Right atrium auricular region (tissue), 2 donors: ENCODE measurements around the gene TPBGL. TPM values are rescaled to one million over a fixed set of nuclear protein-coding genes. Genes with fewer than 3 reads are reported as not detected.

Source experiments
- DNase-seq: peaks from one replicate; pipeline ENCODE4 v3.0.0-alpha.2; 2019; ENCODE audit warnings: low spot score
- H3K27ac ChIP-seq, 2 donors: fragments of 200-600 bp; sonication (generic); 1 replicate in 1 of 2; 2 replicates in 1 of 2; pipeline ENCODE4 v1.5.1; 2016 to 2019
- H3K27me3 ChIP-seq, 2 donors: fragments of 200-600 bp; sonication (generic); one replicate each; pipeline versions ENCODE4 v1.5.1 to v1.6.0; 2017 to 2019
- H3K36me3 ChIP-seq: fragments of 200-600 bp; sonication (generic); one replicate; pipeline ENCODE4 v1.5.1; 2016
- H3K4me1 ChIP-seq, 2 donors: fragments of 200-600 bp; sonication (generic); one replicate each; pipeline versions ENCODE4 v1.5.1 to v1.6.0; 2017 to 2019
- H3K4me3 ChIP-seq, 2 donors: fragments of 200-600 bp; sonication (generic); 1 replicate in 1 of 2; 2 replicates in 1 of 2; pipeline ENCODE4 v1.5.1; 2017 to 2019; ENCODE audit warnings: mild to moderate bottlenecking in 1 of 2, moderate library complexity in 1 of 2
- H3K9me3 ChIP-seq, 2 donors: fragments of 200-600 bp; sonication (generic); one replicate each; pipeline ENCODE4 v1.5.1; 2019
- CTCF ChIP-seq, 2 donors: fragments of 200-600 bp; sonication (generic); IDR thresholded peaks; one replicate each; pipeline ENCODE4 v1.5.1; 2019; ENCODE audit warnings: antibody characterized with exemption in 2 of 2
- total RNA-seq, 2 donors: library from RNA; depleted of rRNA; stranded (reverse); fragments of >200 nt; gene quantifications; one replicate each; pipeline ENCODE4 v1.1.0, GENCODE V29; 2016

TPBGL gene
- total RNA-seq, 2 donors from 2014 or later: 0.12 to 0.15 TPM

- H3K36me3 ChIP-seq: no peaks in the 10 kb centered on the region
- no peaks in the 10 kb centered on the region for H3K27me3 ChIP-seq
- no peak overlapping the region for H3K4me3 ChIP-seq
- H3K4me1 ChIP-seq: peaks cover 0 to 3% of the 10 kb centered on the region in 2 donors
- DNase-seq: no peak
- TF ChIP-seq CTCF (IDR thresholded peaks at IDR 0.05): no peak
- H3K27ac ChIP-seq: no peak overlapping the region
- peaks cover 0 to 14% of the 10 kb centered on the region in 2 donors for H3K9me3 ChIP-seq
These were observed 9.1 kb downstream of the TPBGL start for GRCh38 chr11:75249704-75250103.

DNA sequence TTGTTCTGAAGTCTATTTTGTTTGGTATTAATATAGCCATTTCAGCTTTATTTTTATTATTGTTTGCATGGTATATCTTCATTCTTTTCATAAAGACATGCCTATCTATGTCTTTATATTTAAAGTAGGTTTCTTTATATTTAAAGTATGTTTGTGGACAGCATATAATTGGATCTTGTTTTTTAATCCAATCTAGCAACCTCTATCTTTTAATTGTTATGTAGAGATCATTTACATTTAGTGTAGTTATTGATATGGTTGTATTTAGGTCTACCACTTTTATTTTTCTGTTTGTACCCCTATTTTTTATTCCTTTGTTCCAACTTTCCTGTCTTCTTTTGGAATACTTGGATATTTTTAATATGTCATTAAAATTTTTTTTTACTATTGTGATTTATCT, 13.8 kb downstream of the TPBGL start:
- peaks cover 0 to 14% of the 10 kb centered on the region in 2 donors for H3K9me3 ChIP-seq
- DNase-seq: no peak
- no peaks in the 10 kb centered on the region for H3K36me3 ChIP-seq
- H3K27me3 ChIP-seq: no peaks in the 10 kb centered on the region
- H3K4me1 ChIP-seq: no peaks in the 10 kb centered on the region
- TF ChIP-seq CTCF (IDR thresholded peaks at IDR 0.05): no peak
- H3K4me3 ChIP-seq: no peak overlapping the region
- H3K27ac ChIP-seq: no peak overlapping the region

GRCh38 chr11:75260396-75261170, 20.0 kb downstream of the TPBGL start:
- Histone ChIP-seq H3K9me3 (no peaks in the 10 kb centered on the region), H3K27ac (no peak overlapping the region), H3K4me1 (peaks cover 0 to 16% of the 10 kb centered on the region in 2 donors), H3K36me3 (no peaks in the 10 kb centered on the region), H3K4me3 (no peak overlapping the region), H3K27me3 (no peaks in the 10 kb centered on the region)
- no peak for TF ChIP-seq CTCF (IDR thresholded peaks at IDR 0.05)
- DNase-seq: no peak

DNA sequence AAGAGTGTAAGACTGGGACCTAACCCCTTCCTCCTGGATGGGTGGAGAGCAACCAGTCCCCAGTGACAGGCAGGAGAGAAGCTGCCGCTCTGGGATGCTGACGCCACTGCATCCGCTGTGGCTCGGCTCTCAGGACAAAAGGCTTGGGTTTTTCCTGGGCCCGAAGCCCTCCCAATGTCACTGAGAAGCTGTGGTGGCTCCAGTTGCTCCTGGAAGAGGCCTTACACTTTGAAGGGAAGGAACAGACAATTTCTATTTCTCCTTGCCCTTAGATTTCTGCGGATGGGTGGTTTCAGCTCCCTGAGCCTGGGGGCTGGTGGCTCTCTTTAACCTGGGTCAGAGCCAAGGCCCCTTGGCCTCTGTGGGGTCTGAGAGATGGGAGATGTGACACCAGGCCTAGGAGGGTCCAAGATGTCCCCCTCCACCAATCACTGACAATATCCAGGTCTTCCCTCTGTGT, 21.4 kb downstream of the TPBGL start:
- TF ChIP-seq CTCF (IDR thresholded peaks at IDR 0.05): no peak
- Histone ChIP-seq H3K4me3 (no peak overlapping the region), H3K4me1 (peaks cover 0 to 16% of the 10 kb centered on the region in 2 donors), H3K27ac (no peak overlapping the region), H3K27me3 (no peaks in the 10 kb centered on the region), H3K9me3 (no peaks in the 10 kb centered on the region), H3K36me3 (peaks cover 5% of the 10 kb centered on the region)
- DNase-seq: no peak

DNA sequence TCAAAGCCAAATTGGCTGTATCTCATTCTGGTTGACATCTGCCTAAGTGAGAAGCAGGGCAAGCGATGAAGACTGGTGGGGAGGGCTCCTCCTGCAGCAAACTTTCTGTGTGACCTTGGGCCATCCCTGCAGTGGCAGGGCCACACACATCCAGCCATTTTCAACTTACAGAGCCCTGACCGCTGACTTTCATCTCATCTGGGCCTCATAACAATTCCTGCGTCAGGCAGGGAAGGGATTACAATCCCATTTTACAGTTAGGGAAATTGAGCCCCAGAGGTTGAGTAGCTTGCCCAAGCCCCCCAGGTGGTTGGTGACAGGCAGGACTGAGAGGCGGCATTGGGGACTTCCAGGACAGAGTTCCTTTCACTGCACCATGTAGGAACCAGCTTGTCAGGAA, 21.9 kb downstream of the TPBGL start:
- DNase-seq: no peak

More for the DNA sequence above, 21.9 kb downstream of the TPBGL start:
- Histone ChIP-seq H3K36me3 (peaks cover 5% of the 10 kb centered on the region), H3K4me3 (no peak overlapping the region), H3K4me1 (peaks cover 0 to 16% of the 10 kb centered on the region in 2 donors), H3K27me3 (no peaks in the 10 kb centered on the region), H3K9me3 (no peaks in the 10 kb centered on the region), H3K27ac (no peak overlapping the region)
- no peak for TF ChIP-seq CTCF (IDR thresholded peaks at IDR 0.05)
